Putamen (tissue), 1 donor: ENCODE results near the gene ADIPOR1.
"Not testable (repeated sequence)": the region's sequence is repeated elsewhere in the genome, so short reads cannot be mapped to it uniquely, and the experiment has no call there.

Experiments
- DNase-seq: peaks from one replicate; pipeline ENCODE4 v3.0.0-alpha.2; 2016; ENCODE audit warnings: low spot score

The ADIPOR1 gene

GRCh38 chr1:202957733-202958543, at the start of gene ADIPOR1:
Gene ADIPOR1 (minus strand): TSS chr1:202958312. CDS start chr1:202951070, 7,242 bp downstream.
- peak; percentile 91 for DNase-seq

GRCh38 chr1:203006948-203007871, 49.1 kb upstream of the ADIPOR1 start, which contains the start of gene TMEM183A:
Gene TMEM183A (plus strand): TSS chr1:203007374. CDS start chr1:203007466, 92 bp downstream.
- peak; percentile 95 for DNase-seq

GRCh38 chr1:203005395-203006142, 47.5 kb upstream of the ADIPOR1 start:
- DNase-seq: not testable (repeated sequence)

GRCh38 chr1:203002951-203003350, 44.8 kb upstream of the ADIPOR1 start:
- no peak for DNase-seq

- DNase-seq: no peak
These were observed 43.9 kb upstream of the ADIPOR1 start for GRCh38 chr1:203001986-203002385.

- no peak for DNase-seq
These were observed 42.3 kb upstream of the ADIPOR1 start for GRCh38 chr1:203000217-203000944.

GRCh38 chr1:202998836-202999750, 41.0 kb upstream of the ADIPOR1 start:
- DNase-seq: peak; percentile 38

- no peak for DNase-seq
These were observed 36.6 kb upstream of the ADIPOR1 start for GRCh38 chr1:202994756-202995155.

- no peak for DNase-seq
These were observed 33.0 kb upstream of the ADIPOR1 start for GRCh38 chr1:202991112-202991511.

- no peak for DNase-seq
These were observed 31.8 kb upstream of the ADIPOR1 start for GRCh38 chr1:202989879-202990278.

GRCh38 chr1:202987922-202988583, 29.9 kb upstream of the ADIPOR1 start:
- no peak for DNase-seq

- no peak for DNase-seq
These were observed 29.1 kb upstream of the ADIPOR1 start for GRCh38 chr1:202987255-202987654.

- DNase-seq: not testable (repeated sequence)
These were observed 28.0 kb upstream of the ADIPOR1 start for GRCh38 chr1:202986120-202986519.

- no peak for DNase-seq
These were observed 24.8 kb upstream of the ADIPOR1 start for GRCh38 chr1:202982715-202983430.

- no peak for DNase-seq
These were observed 23.8 kb upstream of the ADIPOR1 start for GRCh38 chr1:202981939-202982338.

- DNase-seq: no peak
These were observed 21.3 kb upstream of the ADIPOR1 start for GRCh38 chr1:202979459-202979858.

GRCh38 chr1:202976633-202977032, 18.5 kb upstream of the ADIPOR1 start:
- DNase-seq: no peak

- DNase-seq: no peak
These were observed 16.7 kb upstream of the ADIPOR1 start for GRCh38 chr1:202974856-202975255.

GRCh38 chr1:202972046-202972445, 13.9 kb upstream of the ADIPOR1 start:
- DNase-seq: no peak
